Stimulated activated CD4-positive, alpha-beta T cell treated with anti-CD3 and anti-CD28 coated beads, Interleukin-4, amount 100 ng/mL, for 48 hours (primary cell): ENCODE data around the gene SFMBT2.
"Not testable (repeated sequence)": the region's sequence is repeated elsewhere in the genome, so short reads cannot be mapped to it uniquely, and the experiment has no call there.

Experiments used
- DNase-seq, 2 donors: peaks; one replicate each; pipeline ENCODE4 v3.0.0-alpha.2; 2020; ENCODE audit warnings: low read depth in 2 of 2

Gene SFMBT2

DNA sequence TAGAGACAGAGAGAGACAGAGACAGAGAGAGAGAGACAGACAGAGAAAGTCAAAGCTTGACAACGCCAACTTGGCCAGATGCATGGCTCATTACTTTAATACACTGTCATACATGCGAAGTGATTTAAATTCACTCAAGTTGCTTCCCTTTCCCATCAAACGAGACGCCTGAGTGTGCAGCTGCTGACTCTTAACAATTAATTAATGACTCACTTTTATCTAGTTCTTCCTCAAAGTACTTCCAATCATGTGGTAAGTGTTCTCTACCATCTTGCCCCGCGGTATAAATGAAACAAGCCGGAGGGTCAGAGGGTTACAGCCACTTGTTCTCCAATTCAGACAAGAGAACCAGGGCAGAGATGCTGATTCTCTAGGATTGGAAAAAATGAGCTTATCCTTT is 90.8 kb downstream of the SFMBT2 start:
- no peak for DNase-seq

GRCh38 chr10:7319632-7320031 is 91.2 kb downstream of the SFMBT2 start:
- DNase-seq, result no peak

- no peak for DNase-seq
Observed at GRCh38 chr10:7318836-7319235, 92.0 kb downstream of the SFMBT2 start.

GRCh38 chr10:7317786-7318446 is 92.9 kb downstream of the SFMBT2 start:
- DNase-seq, result no peak

DNA sequence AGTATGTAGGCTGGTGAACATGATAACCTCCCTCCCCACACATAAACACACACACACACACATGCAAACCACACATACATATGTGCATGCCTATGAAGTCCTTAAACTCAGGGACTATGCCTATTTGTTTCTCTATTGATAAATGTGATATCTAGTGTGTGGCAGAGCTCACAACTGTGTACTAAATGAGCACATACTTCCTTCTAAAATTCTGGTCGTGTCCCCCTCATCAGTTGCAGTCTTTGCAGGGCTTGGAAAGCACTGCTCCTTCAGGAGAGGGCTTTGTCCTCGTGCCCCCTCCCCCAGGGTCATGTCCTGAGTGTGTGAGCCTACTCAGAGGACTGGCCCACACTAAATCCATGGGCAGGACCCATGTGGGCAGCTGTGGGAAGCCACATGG is 94.0 kb downstream of the SFMBT2 start:
- no peak for DNase-seq

DNA sequence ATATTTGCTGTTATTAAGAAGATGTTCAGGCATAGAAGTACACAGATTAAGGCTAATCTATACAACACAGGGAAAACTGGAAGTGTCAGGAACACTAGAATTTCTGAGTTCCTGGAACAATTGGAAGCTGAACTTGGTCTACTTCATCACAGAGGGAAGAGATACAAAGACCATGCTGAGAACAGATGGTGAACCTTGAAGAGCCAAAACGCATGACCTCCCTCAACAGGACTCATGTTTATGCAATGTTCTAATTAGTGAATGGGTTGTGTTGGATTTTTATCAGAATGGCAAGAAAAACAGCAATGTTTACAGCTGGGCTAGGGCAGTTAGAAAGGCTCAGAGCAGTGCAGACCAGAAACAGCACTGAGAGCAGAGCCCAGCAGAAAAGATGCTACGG is 94.9 kb downstream of the SFMBT2 start:
- DNase-seq, result no peak

DNA sequence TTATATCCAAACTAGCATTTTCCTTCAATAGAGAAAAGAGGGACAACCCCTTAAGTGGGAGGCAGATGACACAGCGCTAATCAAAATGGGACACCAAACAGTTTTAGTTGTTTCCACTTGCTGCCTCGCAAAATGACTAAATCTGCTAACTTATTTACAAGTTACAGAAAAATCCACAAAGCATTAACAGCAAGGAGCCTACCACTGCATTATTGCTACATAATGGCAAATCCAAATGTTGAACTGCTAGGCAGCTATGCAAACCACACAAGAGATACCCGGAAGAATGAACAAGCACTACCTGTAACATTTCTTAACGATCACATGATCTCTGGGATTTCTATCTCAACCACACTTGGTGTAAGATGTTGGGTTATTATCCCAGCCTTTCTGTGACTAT is 96.7 kb downstream of the SFMBT2 start:
- no peak for DNase-seq

DNA sequence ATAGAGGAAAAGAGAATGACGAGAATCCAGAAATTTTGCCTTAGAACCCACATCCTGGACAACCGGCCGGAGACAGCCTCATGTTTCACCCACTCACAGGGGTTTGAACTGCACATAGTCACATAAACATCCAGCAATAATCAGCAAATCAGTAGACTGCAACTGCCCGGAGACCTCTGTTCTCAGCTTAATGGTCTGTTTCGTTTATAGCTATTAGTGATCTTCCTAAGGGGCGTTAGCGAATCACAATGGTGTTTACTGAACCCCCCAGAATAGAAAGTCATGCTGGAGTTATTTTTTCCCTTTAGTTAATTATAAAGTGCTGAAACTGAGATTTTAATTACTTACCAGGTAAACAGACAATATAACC is 98.4 kb downstream of the SFMBT2 start:
- DNase-seq, result no peak

DNA sequence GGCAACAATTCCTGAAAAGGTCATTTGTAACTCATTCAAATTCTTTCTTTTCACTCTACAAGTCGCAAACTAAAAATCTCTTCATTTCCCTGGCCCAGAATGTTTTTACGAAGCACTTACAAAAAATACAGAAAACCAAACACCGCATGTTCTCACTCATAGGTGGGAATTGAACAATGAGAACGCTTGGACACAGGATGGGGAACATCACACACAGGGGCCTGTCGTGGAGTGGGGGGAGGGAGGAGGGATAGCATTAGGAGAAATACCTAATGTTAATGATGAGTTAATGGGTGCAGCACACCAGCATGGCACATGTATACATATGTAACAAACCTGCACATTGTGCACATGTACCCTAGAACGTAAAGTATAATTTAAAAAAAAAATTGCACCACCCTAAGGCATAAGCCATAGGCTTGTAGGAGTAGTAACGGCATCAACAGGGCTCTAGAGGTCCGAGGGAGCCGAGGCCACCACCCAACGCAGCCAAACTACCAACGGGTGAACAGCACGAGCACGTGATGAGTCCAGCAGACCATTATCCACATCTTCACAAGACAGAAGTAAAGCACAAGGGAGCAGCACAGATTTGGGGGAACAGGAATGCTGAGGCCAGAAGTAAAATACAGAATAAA is 98.9 kb downstream of the SFMBT2 start:
- not testable (repeated sequence) for DNase-seq

DNA sequence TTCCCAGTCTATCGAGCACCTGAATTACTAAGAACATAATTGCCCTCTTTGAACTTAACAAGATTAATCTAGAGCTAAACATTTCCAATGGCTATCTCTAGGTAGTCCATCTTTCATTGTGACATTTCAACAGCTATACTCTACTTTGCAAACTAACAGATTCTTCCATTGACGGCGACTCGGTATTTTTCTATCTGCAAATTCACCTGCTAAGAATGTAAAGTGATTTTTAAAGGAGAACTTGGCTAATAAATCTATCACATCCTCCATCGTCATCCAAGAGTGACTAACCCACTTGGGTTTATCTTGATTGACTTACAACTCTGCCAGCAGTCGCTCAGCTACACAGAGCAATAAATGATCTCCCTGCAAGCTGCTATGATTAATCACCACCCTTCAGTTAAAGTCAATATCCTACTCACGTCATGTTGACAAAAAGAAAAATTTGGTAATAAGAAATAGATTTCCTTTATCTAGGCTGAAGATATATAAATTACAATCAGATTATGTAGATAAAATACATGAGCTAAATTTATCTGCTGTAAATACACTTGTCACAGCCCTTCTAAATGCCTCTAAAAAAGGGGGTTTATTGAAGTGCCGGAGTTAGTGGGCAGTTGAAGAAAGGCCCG is 99.5 kb downstream of the SFMBT2 start:
- DNase-seq, result no peak

- DNase-seq, result no peak
Observed at GRCh38 chr10:7310076-7310475, 100.8 kb downstream of the SFMBT2 start.

DNA sequence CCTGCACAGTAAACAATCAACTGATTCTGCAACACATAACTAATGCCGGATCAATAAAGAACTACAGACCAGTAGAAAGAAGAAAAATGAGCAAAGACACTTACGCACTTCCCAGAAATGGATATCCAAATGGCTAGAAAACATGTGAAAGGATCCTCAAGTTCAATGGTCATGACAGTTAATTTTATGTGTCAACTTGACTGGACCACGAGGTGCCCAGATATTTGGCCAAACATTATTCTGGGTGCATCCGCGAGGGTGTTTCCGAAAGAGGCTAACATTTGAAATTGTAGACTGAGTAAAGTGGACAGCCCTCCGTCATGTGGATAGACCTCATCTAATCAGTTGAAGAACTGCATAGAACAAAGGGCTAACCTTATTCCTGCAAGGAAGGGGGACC is 102.0 kb downstream of the SFMBT2 start:
- DNase-seq, result no peak

- DNase-seq, result no peak
Observed at GRCh38 chr10:7306616-7307015, 104.2 kb downstream of the SFMBT2 start.

GRCh38 chr10:7306147-7306546 is 104.7 kb downstream of the SFMBT2 start:
- DNase-seq, result no peak

- DNase-seq, result no peak
Observed at GRCh38 chr10:7305053-7305452, 105.8 kb downstream of the SFMBT2 start.

- no peak for DNase-seq
Observed at GRCh38 chr10:7304110-7304509, 106.7 kb downstream of the SFMBT2 start.

GRCh38 chr10:7302930-7303557 is 107.8 kb downstream of the SFMBT2 start:
- DNase-seq, result no peak

- DNase-seq, result no peak
Observed at GRCh38 chr10:7302392-7302906, 108.4 kb downstream of the SFMBT2 start.

DNA sequence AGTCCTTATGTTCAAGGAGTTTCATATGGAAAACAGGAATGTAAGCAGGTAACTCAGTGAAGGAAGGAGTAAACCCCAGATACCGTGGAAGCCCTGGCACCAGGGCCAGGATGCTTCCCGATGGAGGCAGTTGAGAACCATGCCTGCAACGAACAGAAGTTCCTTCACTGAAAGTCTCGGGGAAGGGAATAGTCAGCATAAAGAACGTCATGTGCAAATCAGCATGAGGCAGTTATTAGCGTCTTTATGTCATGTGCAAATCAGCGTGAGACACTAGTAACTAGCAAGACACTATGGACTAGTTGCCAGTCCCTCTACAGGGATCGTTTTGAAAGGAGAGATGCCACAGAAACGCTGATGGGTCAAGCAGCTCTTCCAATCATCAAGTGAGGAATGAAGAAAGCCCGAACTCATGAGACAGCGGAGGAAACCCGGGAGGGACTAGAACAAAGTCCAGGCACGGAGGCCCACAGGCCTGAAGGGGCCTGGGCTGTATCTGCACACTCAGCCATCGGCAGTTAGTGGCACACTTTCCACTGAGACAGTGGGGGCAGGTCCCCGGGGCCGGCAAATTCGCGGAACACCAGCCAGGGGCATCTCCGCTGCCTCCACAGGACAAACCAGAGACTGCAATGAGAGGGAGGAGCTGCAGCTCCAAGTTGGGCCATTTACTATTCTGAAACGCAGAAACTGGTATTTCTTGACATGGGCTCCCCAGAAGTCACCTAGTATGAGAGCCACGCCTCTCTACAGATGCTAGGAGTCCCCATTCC is 109.6 kb downstream of the SFMBT2 start:
- no peak for DNase-seq

DNA sequence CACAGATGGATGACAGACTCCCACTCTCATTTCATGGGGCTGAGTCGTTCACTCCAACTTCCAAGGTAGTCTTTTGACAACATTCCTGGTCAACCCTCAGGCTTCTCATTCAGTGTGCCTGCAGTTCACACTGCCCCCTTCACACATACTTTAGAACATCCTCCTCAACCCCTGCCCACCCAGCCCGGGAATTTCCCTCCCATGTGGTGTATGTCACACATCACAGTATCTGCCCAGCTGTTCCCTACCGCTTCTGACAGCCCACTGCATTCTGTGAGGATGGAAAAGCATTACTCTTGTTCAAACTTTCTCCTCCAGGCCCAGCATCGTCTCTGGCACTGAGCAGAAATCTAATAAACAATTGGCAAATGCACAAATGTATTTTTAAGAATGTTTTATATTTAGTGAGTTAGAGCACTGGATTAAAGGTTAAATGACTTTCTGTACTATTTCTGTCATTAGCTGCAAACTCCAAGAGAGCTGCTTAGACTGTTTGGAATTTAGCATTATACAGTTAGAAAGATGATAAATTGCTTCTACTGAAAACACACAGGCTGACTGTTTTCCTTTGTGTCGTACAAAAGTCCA is 110.4 kb downstream of the SFMBT2 start:
- DNase-seq, result no peak

GRCh38 chr10:7299601-7300325 is 111.1 kb downstream of the SFMBT2 start:
- not testable (repeated sequence) for DNase-seq
